GM19438 (cell line): ENCODE results near the gene FBXO27.
"Not testable (repeated sequence)": the region's sequence is repeated elsewhere in the genome, so short reads cannot be mapped to it uniquely, and the experiment has no call there.

Experiments
- ATAC-seq: cut with Tn5 transposase; IDR thresholded peaks from one replicate; pipeline ENCODE4 v1.9.1; 2021; ENCODE audit warnings: low read depth; ENCODE audit not compliant: unreplicated experiment

The FBXO27 gene

GRCh38 chr19:39032063-39032918, at the start of gene FBXO27:
Gene FBXO27, minus strand, starts transcription at chr19:39032549. Its CDS starts 322 bp downstream, at chr19:39032227.
- peak; percentile 25 for ATAC-seq

- ATAC-seq, result no peak
Observed at GRCh38 chr19:39080431-39080830, 48.1 kb upstream of the FBXO27 start.

- ATAC-seq, result no peak
Observed at GRCh38 chr19:39078436-39079200, 46.3 kb upstream of the FBXO27 start.

GRCh38 chr19:39077323-39077722, 45.0 kb upstream of the FBXO27 start:
- no peak for ATAC-seq

GRCh38 chr19:39074942-39075341, 42.6 kb upstream of the FBXO27 start:
- no peak for ATAC-seq

- no peak for ATAC-seq
Observed at GRCh38 chr19:39074205-39074692, 41.9 kb upstream of the FBXO27 start.

- no peak for ATAC-seq
Observed at GRCh38 chr19:39070888-39071287, 38.5 kb upstream of the FBXO27 start.

GRCh38 chr19:39068259-39068658, 35.9 kb upstream of the FBXO27 start:
- ATAC-seq, result not testable (repeated sequence)

- ATAC-seq, result no peak
Observed at GRCh38 chr19:39067104-39067503, 34.8 kb upstream of the FBXO27 start.

GRCh38 chr19:39065928-39066327, 33.6 kb upstream of the FBXO27 start:
- no peak for ATAC-seq

GRCh38 chr19:39064405-39064804, 32.1 kb upstream of the FBXO27 start:
- no peak for ATAC-seq

GRCh38 chr19:39060171-39060570, 27.8 kb upstream of the FBXO27 start:
- ATAC-seq, result no peak

GRCh38 chr19:39059302-39059701, 27.0 kb upstream of the FBXO27 start:
- no peak for ATAC-seq

GRCh38 chr19:39057615-39058014, 25.3 kb upstream of the FBXO27 start:
- no peak for ATAC-seq

GRCh38 chr19:39054091-39054470, 21.7 kb upstream of the FBXO27 start:
- ATAC-seq, result no peak

GRCh38 chr19:39053276-39054090, 21.1 kb upstream of the FBXO27 start:
- no peak for ATAC-seq

GRCh38 chr19:39052846-39053245, 20.5 kb upstream of the FBXO27 start:
- ATAC-seq, result no peak

- no peak for ATAC-seq
Observed at GRCh38 chr19:39052243-39052746, 19.9 kb upstream of the FBXO27 start.

- ATAC-seq, result no peak
Observed at GRCh38 chr19:39047073-39047472, 14.7 kb upstream of the FBXO27 start.

GRCh38 chr19:39046037-39046821, 13.9 kb upstream of the FBXO27 start:
- ATAC-seq, result no peak
